Thoracic aorta (tissue), 2 donors: ENCODE results near the gene MS4A10. TPM values are rescaled to one million over a fixed set of nuclear protein-coding genes. Genes with fewer than 3 reads are reported as not detected.

ENCODE experiments used
- ATAC-seq: fragments of 150-250 bp; one replicate; pipeline ENCODE4 v1.8.0; 2017; ENCODE audit warnings: low read depth; ENCODE audit not compliant: insufficient number of reproducible peaks, low FRiP score
- DNase-seq: peaks from one replicate; pipeline ENCODE4 v3.0.0-alpha.2; 2020; ENCODE audit warnings: low spot score
- H3K27ac ChIP-seq, 2 donors: fragments of 200-600 bp; sonication (generic); 1 replicate in 1 of 2; 2 replicates in 1 of 2; pipeline ENCODE4 v1.5.1; 2016; ENCODE audit warnings: mild to moderate bottlenecking in 2 of 2, moderate library complexity in 2 of 2
- H3K27me3 ChIP-seq: fragments of 200-600 bp; sonication (generic); replicated peaks from 2 replicates; pipeline ENCODE4 v1.6.0; 2016; ENCODE audit warnings: mild to moderate bottlenecking; ENCODE audit not compliant: insufficient read depth
- H3K36me3 ChIP-seq: fragments of 200-600 bp; sonication (generic); one replicate; pipeline ENCODE4 v1.5.1; 2016
- H3K4me1 ChIP-seq, 2 donors: fragments of 200-600 bp; sonication (generic); 1 replicate in 1 of 2; 2 replicates in 1 of 2; pipeline versions ENCODE4 v1.5.1 to v1.6.0; 2016; ENCODE audit warnings: low read depth in 2 of 2, mild to moderate bottlenecking in 1 of 2; ENCODE audit not compliant: control insufficient read depth in 1 of 2
- H3K4me3 ChIP-seq: fragments of 200-600 bp; sonication (generic); 2 replicates; pipeline ENCODE4 v1.5.1; 2016; ENCODE audit warnings: mild to moderate bottlenecking
- H3K9me3 ChIP-seq: fragments of 200-600 bp; sonication (generic); 2 replicates; pipeline ENCODE4 v1.5.1; 2016
- CTCF ChIP-seq: fragments of 200-600 bp; sonication (generic); IDR thresholded peaks from one replicate; pipeline ENCODE4 v1.5.1; 2019; ENCODE audit warnings: antibody characterized with exemption
- total RNA-seq, 2 donors: library from RNA; depleted of rRNA; stranded (reverse); fragments of >200 nt; gene quantifications; one replicate each; pipeline versions ENCODE4 v1.1.0 to v1.2.3, GENCODE V29; 2016

The MS4A10 gene
- total RNA-seq, 2 donors from 2014 or later: not detected

DNA sequence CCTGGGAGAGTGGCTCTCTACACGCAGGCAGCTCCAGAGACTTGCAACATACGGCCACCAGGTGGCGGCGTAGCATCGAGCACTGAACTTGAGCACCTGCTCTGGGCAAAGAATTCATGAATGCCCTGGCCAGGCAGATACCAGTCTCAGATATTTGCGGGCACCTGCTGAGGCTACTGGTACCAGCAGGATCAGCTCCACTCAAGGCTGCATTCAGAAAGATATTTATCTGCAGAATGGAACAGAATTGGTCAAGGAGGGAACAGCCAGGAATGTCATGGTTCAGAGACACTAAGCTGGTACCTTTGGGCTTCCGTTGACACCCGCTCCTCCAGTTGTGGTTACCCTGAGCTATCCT lies 46.0 kb downstream of the MS4A10 start:
- Histone ChIP-seq H3K27ac (no peak overlapping the region), H3K9me3 (no peaks in the 10 kb centered on the region), H3K36me3 (no peaks in the 10 kb centered on the region), H3K4me3 (no peak overlapping the region), H3K4me1 (peaks cover 0 to 4% of the 10 kb centered on the region in 2 donors), H3K27me3 (no peaks in the 10 kb centered on the region)
- TF ChIP-seq CTCF: peak; percentile 96
- peak; percentile 30 for DNase-seq
- ATAC-seq: no peak

DNA sequence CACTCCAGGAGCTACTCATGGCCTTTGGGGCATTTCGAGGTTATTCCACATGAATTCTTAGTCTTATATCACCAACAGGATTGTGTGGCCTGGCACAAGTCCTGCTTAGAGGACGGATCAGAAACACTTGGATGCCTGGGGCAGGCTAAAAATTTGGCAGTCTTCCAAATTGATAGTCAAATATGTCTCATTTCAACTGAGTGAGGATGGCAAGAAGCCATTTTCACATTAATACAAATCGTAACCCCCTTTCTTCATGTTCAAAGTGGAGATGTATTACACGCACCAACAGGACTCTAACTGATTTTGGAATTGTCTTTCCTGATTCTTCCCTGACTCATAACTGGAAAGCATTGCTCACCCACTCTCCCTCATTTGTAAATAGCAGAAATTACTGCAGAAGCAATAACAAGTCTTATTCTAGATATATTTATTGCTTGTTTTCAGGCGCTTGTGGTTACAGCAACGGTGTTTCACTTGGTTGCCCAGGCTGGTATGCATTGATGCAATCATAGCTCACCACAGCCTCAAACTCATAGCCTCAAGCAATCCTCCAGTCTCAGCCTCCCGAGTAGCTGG lies 46.5 kb downstream of the MS4A10 start:
- ATAC-seq: no peak
- peaks cover 0 to 4% of the 10 kb centered on the region in 2 donors for H3K4me1 ChIP-seq
- no peak for TF ChIP-seq CTCF

DNA sequence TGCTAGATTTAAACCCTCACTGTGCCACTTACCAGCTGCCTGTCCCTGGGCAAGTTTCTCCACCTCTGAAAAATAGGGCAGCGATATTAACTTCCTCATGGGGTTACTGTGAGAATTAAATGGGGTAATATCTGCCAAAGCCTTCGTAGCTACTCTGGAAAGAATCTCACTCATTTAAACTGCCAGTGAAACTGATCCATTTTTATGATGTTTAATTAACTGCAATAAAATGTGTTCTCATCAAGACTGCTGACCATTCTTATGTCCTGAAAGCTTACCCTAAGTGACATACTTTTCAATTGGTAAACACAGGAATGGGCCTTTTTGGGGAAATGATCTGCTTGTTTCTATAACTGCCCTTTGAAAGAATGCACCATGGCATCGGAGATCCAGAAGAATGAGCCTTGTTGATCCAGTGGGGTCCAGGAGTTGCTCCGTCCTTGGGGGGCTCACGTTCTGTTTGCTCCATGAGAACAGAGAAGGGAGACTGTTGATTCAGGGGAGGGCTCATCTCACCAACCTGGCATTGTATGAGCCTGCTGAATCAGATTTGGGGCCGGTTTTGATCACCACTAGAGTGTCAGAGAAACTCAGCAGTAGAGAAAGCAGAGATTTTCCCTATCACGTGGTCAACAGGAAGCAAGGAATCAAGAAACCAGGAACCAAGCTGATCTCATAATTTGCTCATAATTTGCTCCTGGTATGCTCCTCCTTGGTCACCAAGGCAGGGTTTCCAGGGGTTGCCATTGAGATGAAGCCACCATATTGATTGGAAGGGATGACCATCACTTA lies 49.8 kb downstream of the MS4A10 start:
- Histone ChIP-seq H3K9me3 (no peaks in the 10 kb centered on the region), H3K4me1 (peaks cover 0 to 4% of the 10 kb centered on the region in 2 donors), H3K27ac (no peak overlapping the region), H3K4me3 (no peak overlapping the region), H3K27me3 (no peaks in the 10 kb centered on the region), H3K36me3 (no peaks in the 10 kb centered on the region)
- TF ChIP-seq CTCF: no peak
- DNase-seq (no peak), ATAC-seq (no peak)

More for the DNA sequence above, 46.5 kb downstream of the MS4A10 start:
- Histone ChIP-seq H3K9me3 (no peaks in the 10 kb centered on the region), H3K4me3 (no peak overlapping the region), H3K27ac (no peak overlapping the region), H3K36me3 (no peaks in the 10 kb centered on the region), H3K27me3 (no peaks in the 10 kb centered on the region)
- DNase-seq: no peak

GRCh38 chr11:60835534-60835846 lies 50.4 kb downstream of the MS4A10 start:
- DNase-seq: no peak
- Histone ChIP-seq H3K4me3 (no peak overlapping the region), H3K27ac (no peak overlapping the region), H3K4me1 (peaks cover 0 to 8% of the 10 kb centered on the region in 2 donors), H3K36me3 (no peaks in the 10 kb centered on the region), H3K9me3 (no peaks in the 10 kb centered on the region), H3K27me3 (no peaks in the 10 kb centered on the region)
- no peak for ATAC-seq
- TF ChIP-seq CTCF: no peak

- H3K36me3 ChIP-seq: no peaks in the 10 kb centered on the region
- no peaks in the 10 kb centered on the region for H3K9me3 ChIP-seq
- no peak overlapping the region for H3K4me3 ChIP-seq
- no peak for TF ChIP-seq CTCF
- no peak for ATAC-seq
- H3K27me3 ChIP-seq: no peaks in the 10 kb centered on the region
- H3K27ac ChIP-seq: no peak overlapping the region
- no peak for DNase-seq
- H3K4me1 ChIP-seq: peaks cover 8 to 17% of the 10 kb centered on the region in 2 donors
Observed at GRCh38 chr11:60836866-60837515, 51.9 kb downstream of the MS4A10 start.
